ENCODE data around the gene SMC4.

GRCh38 chr3:160399125-160400029 is at the start of gene SMC4, which contains the start of gene IFT80:
- TF ChIP-seq POLR2A (IDR thresholded peaks at IDR 0.05) (peak; percentile 72), CTCF (IDR thresholded peaks at IDR 0.05) (peak in 1 of 3 donors; percentile 31)

Data from ovary (tissue), 3 donors.